Stomach smooth muscle (tissue), 2 donors: ENCODE results near the gene KCNC1.

ENCODE experiments used
- H3K27ac ChIP-seq: one replicate; pipeline ENCODE4 v1.7.0; 2013; ENCODE audit warnings: mild to moderate bottlenecking, low read length, inconsistent platforms
- H3K27me3 ChIP-seq, 2 donors: one replicate each; pipeline ENCODE4 v1.7.0; 2013; ENCODE audit warnings: low read length in 2 of 2; ENCODE audit not compliant: insufficient read depth in 2 of 2, control insufficient read depth in 1 of 2
- H3K36me3 ChIP-seq, 2 donors: one replicate each; pipeline ENCODE4 v1.7.0; 2013; ENCODE audit warnings: low read length in 2 of 2; ENCODE audit not compliant: control insufficient read depth in 2 of 2, insufficient read depth in 2 of 2
- H3K4me1 ChIP-seq: one replicate; pipeline ENCODE4 v1.7.0; 2013; ENCODE audit warnings: low read length; ENCODE audit not compliant: control insufficient read depth, insufficient read depth
- H3K4me3 ChIP-seq, 2 donors: one replicate each; pipeline ENCODE4 v1.7.0; 2013; ENCODE audit warnings: low read length in 2 of 2
- H3K9ac ChIP-seq, 2 donors: one replicate each; pipeline ENCODE4 v1.7.0; 2013; ENCODE audit warnings: low read length in 2 of 2, mild to moderate bottlenecking in 1 of 2
- H3K9me3 ChIP-seq, 2 donors: one replicate each; pipeline ENCODE4 v1.7.0; 2013; ENCODE audit warnings: low read length in 2 of 2; ENCODE audit not compliant: control insufficient read depth in 2 of 2
- donor health status: healthy.
- donor health status: Pancreatic carcinoma.

KCNC1 gene

GRCh38 chr11:17776212-17776875 is 41.8 kb downstream of the KCNC1 start:
- no peaks in the 10 kb centered on the region for H3K4me1 ChIP-seq
- H3K4me3 ChIP-seq, result no peak overlapping the region
- no peaks in the 10 kb centered on the region for H3K36me3 ChIP-seq
- H3K9me3 ChIP-seq, result no peaks in the 10 kb centered on the region
- H3K27ac ChIP-seq, result no peak overlapping the region
- no peak overlapping the region for H3K9ac ChIP-seq
- H3K27me3 ChIP-seq, result no peaks in the 10 kb centered on the region

GRCh38 chr11:17777086-17777737 is 42.6 kb downstream of the KCNC1 start:
- Histone ChIP-seq H3K27ac (no peak overlapping the region), H3K27me3 (no peaks in the 10 kb centered on the region), H3K4me1 (no peaks in the 10 kb centered on the region), H3K36me3 (no peaks in the 10 kb centered on the region), H3K4me3 (no peak overlapping the region), H3K9me3 (no peaks in the 10 kb centered on the region), H3K9ac (no peak overlapping the region)

GRCh38 chr11:17777738-17778091 is 43.1 kb downstream of the KCNC1 start:
- Histone ChIP-seq H3K36me3 (no peaks in the 10 kb centered on the region), H3K27ac (no peak overlapping the region), H3K9ac (no peak overlapping the region), H3K4me3 (no peak overlapping the region), H3K4me1 (no peaks in the 10 kb centered on the region), H3K9me3 (no peaks in the 10 kb centered on the region), H3K27me3 (no peaks in the 10 kb centered on the region)

- no peaks in the 10 kb centered on the region for H3K9me3 ChIP-seq
Observed at GRCh38 chr11:17778352-17778751, 43.8 kb downstream of the KCNC1 start.

GRCh38 chr11:17778956-17779860 is 44.6 kb downstream of the KCNC1 start:
- Histone ChIP-seq H3K9ac (no peak overlapping the region), H3K27me3 (no peaks in the 10 kb centered on the region), H3K4me1 (no peaks in the 10 kb centered on the region), H3K4me3 (no peak overlapping the region), H3K27ac (no peak overlapping the region), H3K36me3 (no peaks in the 10 kb centered on the region), H3K9me3 (no peaks in the 10 kb centered on the region)

More at GRCh38 chr11:17778352-17778751, 43.8 kb downstream of the KCNC1 start:
- no peaks in the 10 kb centered on the region for H3K36me3 ChIP-seq
- H3K4me3 ChIP-seq, result no peak overlapping the region
- no peaks in the 10 kb centered on the region for H3K4me1 ChIP-seq
- no peak overlapping the region for H3K9ac ChIP-seq
- H3K27ac ChIP-seq, result no peak overlapping the region
- H3K27me3 ChIP-seq, result no peaks in the 10 kb centered on the region

- no peaks in the 10 kb centered on the region for H3K36me3 ChIP-seq
- no peak overlapping the region for H3K27ac ChIP-seq
- no peaks in the 10 kb centered on the region for H3K27me3 ChIP-seq
- no peak overlapping the region for H3K4me3 ChIP-seq
- no peak overlapping the region for H3K9ac ChIP-seq
- no peaks in the 10 kb centered on the region for H3K9me3 ChIP-seq
- H3K4me1 ChIP-seq, result no peaks in the 10 kb centered on the region
Observed at GRCh38 chr11:17779861-17780594, 45.4 kb downstream of the KCNC1 start.

GRCh38 chr11:17780668-17781067 is 46.1 kb downstream of the KCNC1 start:
- Histone ChIP-seq H3K27ac (no peak overlapping the region), H3K9me3 (no peaks in the 10 kb centered on the region), H3K36me3 (no peaks in the 10 kb centered on the region), H3K4me3 (no peak overlapping the region), H3K27me3 (no peaks in the 10 kb centered on the region), H3K9ac (no peak overlapping the region), H3K4me1 (no peaks in the 10 kb centered on the region)

- Histone ChIP-seq H3K27ac (no peak overlapping the region), H3K27me3 (no peaks in the 10 kb centered on the region), H3K36me3 (peaks cover 0 to 2% of the 10 kb centered on the region in 2 donors), H3K9me3 (no peaks in the 10 kb centered on the region), H3K4me3 (no peak overlapping the region), H3K9ac (no peak overlapping the region), H3K4me1 (no peaks in the 10 kb centered on the region)
Observed at GRCh38 chr11:17781221-17781620, 46.6 kb downstream of the KCNC1 start.

- Histone ChIP-seq H3K4me3 (no peak overlapping the region), H3K27me3 (no peaks in the 10 kb centered on the region), H3K4me1 (no peaks in the 10 kb centered on the region), H3K9ac (no peak overlapping the region), H3K9me3 (no peaks in the 10 kb centered on the region), H3K36me3 (peaks cover 0 to 2% of the 10 kb centered on the region in 2 donors), H3K27ac (no peak overlapping the region)
Observed at GRCh38 chr11:17781626-17782025, 47.0 kb downstream of the KCNC1 start.

- no peaks in the 10 kb centered on the region for H3K27me3 ChIP-seq
- no peak overlapping the region for H3K4me3 ChIP-seq
- no peaks in the 10 kb centered on the region for H3K4me1 ChIP-seq
- H3K36me3 ChIP-seq, result peaks cover 0 to 2% of the 10 kb centered on the region in 2 donors
- H3K9ac ChIP-seq, result no peak overlapping the region
- H3K27ac ChIP-seq, result no peak overlapping the region
- H3K9me3 ChIP-seq, result no peaks in the 10 kb centered on the region
Observed at GRCh38 chr11:17782145-17782544, 47.6 kb downstream of the KCNC1 start.
